ENCODE measurements around the gene FMN1. TPM values are rescaled to one million over a fixed set of nuclear protein-coding genes. Genes with fewer than 3 reads are reported as not detected.

The FMN1 gene
- total RNA-seq, 1 experiment from 2014 or later = 4.5 TPM

- DNase-seq (ENCODE audit: low spot score) = no peak
- Mint-ChIP-seq H3K9me3 (no peaks in the 10 kb centered on the region), H3K36me3 (no peaks in the 10 kb centered on the region), H3K27me3 (ENCODE audit: low read depth) (no peaks in the 10 kb centered on the region; the same call in 1 of the 2 replicates), H3K4me1 (no peaks in the 10 kb centered on the region), H3K27ac (no peak overlapping the region), H3K4me3 (no peak overlapping the region)
- TF ChIP-seq EMX1 (CRISPR knock-in tag; IDR thresholded peaks at IDR 0.05) (no peak), ZSCAN18 (CRISPR knock-in tag; IDR thresholded peaks at IDR 0.05) (no peak), E2F4 (CRISPR knock-in tag; IDR thresholded peaks at IDR 0.05; ENCODE audit: borderline replicate concordance, low read depth) (no peak), KAT7 (CRISPR knock-in tag; IDR thresholded peaks at IDR 0.05; ENCODE audit: borderline replicate concordance) (no peak), IRF1 (CRISPR knock-in tag; IDR thresholded peaks at IDR 0.05) (no peak), STAT6 (CRISPR knock-in tag; conservative IDR thresholded peaks at IDR 0.05; ENCODE audit: low read depth) (no peak), ETV6 (CRISPR knock-in tag; IDR thresholded peaks at IDR 0.05) (no peak), AR (CRISPR knock-in tag; IDR thresholded peaks at IDR 0.05) (no peak), FOXJ3 (CRISPR knock-in tag; IDR thresholded peaks at IDR 0.05; ENCODE audit: borderline replicate concordance) (no peak), USF1 (CRISPR knock-in tag; IDR thresholded peaks at IDR 0.05) (no peak), ZNF671 (CRISPR knock-in tag; IDR thresholded peaks at IDR 0.05) (no peak), PRRX2 (CRISPR knock-in tag; IDR thresholded peaks at IDR 0.05) (no peak), SP1 (CRISPR knock-in tag; conservative IDR thresholded peaks at IDR 0.05) (no peak), JUN (CRISPR knock-in tag; IDR thresholded peaks at IDR 0.05) (no peak), E2F5 (CRISPR knock-in tag; IDR thresholded peaks at IDR 0.05) (no peak), TP53 (CRISPR knock-in tag; IDR thresholded peaks at IDR 0.05) (no peak)
- POLR2A ChIA-PET = no interaction called here
- ATAC-seq = no peak
- CTCF ChIA-PET = interaction anchor here (1.3 kb wide), 1 partner anchor 99 kb away, joined by 5 read pairs; no protein-coding TSS in a partner anchor
These were observed 252.1 kb downstream of the FMN1 start for GRCh38 chr15:32942401-32942841.
